Activated CD4-positive, CD25-positive, alpha-beta regulatory T cell treated with anti-CD3 and anti-CD28 coated beads, Interleukin-2, amount 50 U/mL, for 24 hours (primary cell): ENCODE results near the gene THSD4.

Experiments
- ATAC-seq, 2 donors: fragments of 150-1000 bp; cut with Tn5 transposase; one replicate each; pipeline ENCODE4 v1.10.0; 2021; ENCODE audit warnings: mild to moderate bottlenecking in 1 of 2, moderate library complexity in 1 of 2

The THSD4 gene

DNA sequence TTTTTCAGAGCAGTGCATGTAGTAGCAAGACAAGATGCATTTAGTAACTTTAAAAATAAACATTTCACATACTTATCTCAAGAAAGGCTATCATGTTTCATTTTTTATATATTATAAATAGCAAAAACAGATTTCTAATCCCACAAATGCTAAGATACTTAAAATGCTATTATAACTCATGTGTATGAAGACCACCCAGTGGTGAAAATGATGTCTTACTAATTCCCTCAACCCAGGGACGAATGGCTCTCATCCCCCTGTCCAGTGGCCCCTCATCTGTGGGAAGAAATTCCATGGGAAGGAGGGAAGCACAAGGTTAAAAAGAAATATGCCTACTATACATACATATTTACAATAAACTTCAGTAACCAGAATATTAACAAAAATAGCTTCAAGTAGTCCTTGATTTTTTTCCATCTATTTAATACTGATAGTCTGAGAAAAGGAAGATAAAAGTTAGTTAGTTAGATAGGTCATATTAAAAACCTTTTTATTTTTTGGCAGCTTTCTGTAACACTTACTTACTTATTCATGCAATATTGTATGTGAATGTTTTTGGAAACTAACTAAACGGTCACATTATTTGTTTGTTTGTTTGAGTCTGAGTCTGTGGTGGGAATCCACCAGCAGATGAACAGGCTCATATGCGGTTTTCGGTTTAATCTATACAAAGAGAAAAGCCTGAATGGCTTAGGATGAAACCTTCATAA, 709.9 kb downstream of the THSD4 start:
- no peak for ATAC-seq

DNA sequence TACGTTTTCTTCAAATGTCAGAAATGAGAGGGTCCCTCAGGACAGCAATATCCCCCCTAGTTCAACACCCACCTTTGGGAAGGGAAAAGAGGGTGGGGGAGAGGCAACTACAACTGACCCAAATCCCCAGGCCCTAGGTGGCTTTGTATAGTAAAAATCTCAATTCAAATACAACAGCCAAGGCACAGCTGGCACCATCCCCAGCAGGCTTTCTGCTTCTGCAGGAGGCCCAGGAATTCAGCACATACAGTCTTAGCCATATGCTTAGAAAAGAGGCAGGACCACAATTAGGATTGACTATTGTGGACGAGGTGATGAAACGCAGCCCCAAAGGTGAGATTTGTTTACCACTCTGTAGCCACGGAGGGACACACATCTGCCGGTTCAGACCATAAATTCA, 710.9 kb downstream of the THSD4 start:
- ATAC-seq: no peak

DNA sequence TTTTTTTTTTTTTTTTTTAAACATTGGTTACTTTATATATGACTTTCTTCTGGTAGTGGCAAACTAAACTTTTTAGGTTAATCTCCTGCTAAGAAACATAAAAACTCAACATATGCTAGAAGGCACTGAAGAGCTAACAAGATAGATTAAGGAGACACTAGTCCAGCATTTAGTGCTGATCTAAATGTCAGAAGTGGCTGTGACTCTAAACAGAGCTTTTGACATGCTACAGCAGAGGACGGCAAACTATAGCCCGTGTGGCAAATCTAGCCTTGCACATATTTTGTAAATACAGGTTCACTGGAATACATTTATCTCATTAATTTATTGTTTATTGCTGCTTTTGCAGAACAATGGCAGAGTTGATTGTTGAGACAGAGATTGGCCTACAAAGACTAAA, 715.7 kb downstream of the THSD4 start:
- ATAC-seq: no peak
